ENCODE results near the gene CMC1. TPM values are rescaled to one million over a fixed set of nuclear protein-coding genes. Genes with fewer than 3 reads are reported as not detected.
A peak's percentile ranks its signal among the peaks of the same experiment; 100 is the strongest.

Gene CMC1
- polyA plus RNA-seq, 3 donors, result 13.2 to 43.9 (median 40.5) TPM

GRCh38 chr3:28286595-28286994, 45.2 kb downstream of the CMC1 start:
- H3K9me3 ChIP-seq (replicated peaks in 1 of 2; ENCODE audit: control insufficient read depth in 1 of 2, insufficient read depth in 1 of 2, low read length in 2 of 2), result no peaks in the 10 kb centered on the region
- no peak overlapping the region for H3K4me3 ChIP-seq (replicated peaks in 1 of 3; ENCODE audit: low read depth in 2 of 3, low read length in 3 of 3)
- H4K20me1 ChIP-seq (ENCODE audit: insufficient read depth, low read length), result no peaks in the 10 kb centered on the region
- H3K4me1 ChIP-seq (ENCODE audit: control insufficient read depth in 1 of 2, insufficient read depth in 2 of 2, low read length in 2 of 2), result no peaks in the 10 kb centered on the region
- H3K27me3 ChIP-seq (ENCODE audit: control insufficient read depth in 2 of 2, insufficient read depth in 2 of 2, low read length in 2 of 2), result no peaks in the 10 kb centered on the region
- H3K79me2 ChIP-seq (ENCODE audit: insufficient read depth, low read length), result no peaks in the 10 kb centered on the region
- no peak overlapping the region for H3K9ac ChIP-seq (ENCODE audit: insufficient read depth, low read length, poor library complexity, severe bottlenecking)
- TF ChIP-seq CTCF (IDR thresholded peaks at IDR 0.05), result peak; percentile 70
- Mint-ChIP-seq H3K27me3 (ENCODE audit: low read depth in 3 of 3) (peaks cover 0 to 2% (median 0%) of the 10 kb centered on the region in 3 donors), H3K4me3 (no peak overlapping the region), H3K36me3 (peaks cover 17 to 25% of the 10 kb centered on the region in 2 donors), H3K4me1 (peaks cover 7% of the 10 kb centered on the region), H3K9me3 (peaks cover 0 to 4% (median 0%) of the 10 kb centered on the region in 7 donors), H3K27ac (no peak overlapping the region)
- no peak overlapping the region for H2AFZ ChIP-seq (ENCODE audit: insufficient read depth, low read depth, low read length, poor library complexity, severe bottlenecking)
- intact Hi-C loops (cut with micrococcal nuclease), result no loop called here
- no peak overlapping the region for H3K27ac ChIP-seq (ENCODE audit: low read depth in 1 of 2, low read length in 2 of 2)
- H3K4me2 ChIP-seq (replicated peaks; ENCODE audit: extremely low read depth, low read length, poor library complexity, severe bottlenecking), result no peak overlapping the region
- DNase-seq, result peak; percentile 5 to 48 (median 32)
- H3K36me3 ChIP-seq (replicated peaks in 1 of 2; ENCODE audit: control insufficient read depth in 1 of 2, insufficient read depth in 2 of 2, low read length in 2 of 2), result peaks cover 3 to 13% of the 10 kb centered on the region in 2 donors

GRCh38 chr3:28287046-28287445, 45.6 kb downstream of the CMC1 start:
- Histone ChIP-seq H3K9ac (ENCODE audit: insufficient read depth, low read length, poor library complexity, severe bottlenecking) (no peak overlapping the region), H3K9me3 (replicated peaks in 1 of 2; ENCODE audit: control insufficient read depth in 1 of 2, insufficient read depth in 1 of 2, low read length in 2 of 2) (no peaks in the 10 kb centered on the region), H3K27ac (ENCODE audit: low read depth in 1 of 2, low read length in 2 of 2) (no peak overlapping the region), H2AFZ (ENCODE audit: insufficient read depth, low read depth, low read length, poor library complexity, severe bottlenecking) (no peak overlapping the region), H4K20me1 (ENCODE audit: insufficient read depth, low read length) (no peaks in the 10 kb centered on the region), H3K27me3 (ENCODE audit: control insufficient read depth in 2 of 2, insufficient read depth in 2 of 2, low read length in 2 of 2) (no peaks in the 10 kb centered on the region), H3K36me3 (replicated peaks in 1 of 2; ENCODE audit: control insufficient read depth in 1 of 2, insufficient read depth in 2 of 2, low read length in 2 of 2) (peaks cover 3 to 13% of the 10 kb centered on the region in 2 donors), H3K4me2 (replicated peaks; ENCODE audit: extremely low read depth, low read length, poor library complexity, severe bottlenecking) (no peak overlapping the region), H3K4me3 (replicated peaks in 1 of 3; ENCODE audit: low read depth in 2 of 3, low read length in 3 of 3) (no peak overlapping the region), H3K79me2 (ENCODE audit: insufficient read depth, low read length) (no peaks in the 10 kb centered on the region), H3K4me1 (ENCODE audit: control insufficient read depth in 1 of 2, insufficient read depth in 2 of 2, low read length in 2 of 2) (no peaks in the 10 kb centered on the region)
- WGBS (ENCODE audit: insufficient coverage), result 100% methylated on average over 1 of the region's 2 CpGs
- Mint-ChIP-seq H3K36me3 (peaks cover 18 to 23% of the 10 kb centered on the region in 2 donors), H3K27me3 (ENCODE audit: low read depth in 3 of 3) (peaks cover 0 to 2% (median 0%) of the 10 kb centered on the region in 3 donors), H3K4me3 (no peak overlapping the region), H3K4me1 (peaks cover 10% of the 10 kb centered on the region), H3K27ac (no peak overlapping the region), H3K9me3 (peaks cover 0 to 4% (median 0%) of the 10 kb centered on the region in 7 donors)
- no peak for DNase-seq
- intact Hi-C loops (cut with micrococcal nuclease), result no loop called here
- no peak for TF ChIP-seq CTCF (IDR thresholded peaks at IDR 0.05)
